DOHH2 (cell line): Measurements from ENCODE around the gene SERTAD2.

Experiments
- CTCF ChIP-seq: fragments of 200-600 bp; sonication (generic); IDR thresholded peaks from one replicate; pipeline ENCODE4 v1.5.1; 2014; ENCODE audit warnings: antibody characterized with exemption, mild to moderate bottlenecking, low read depth, low read length; ENCODE audit not compliant: poor library complexity, severe bottlenecking
- EZH2phosphoT487 ChIP-seq: fragments of 200-600 bp; sonication (generic); IDR thresholded peaks from 2 replicates; pipeline ENCODE4 v1.6.1; 2017; ENCODE audit warnings: borderline replicate concordance, mild to moderate bottlenecking, antibody characterized with exemption, low read length, moderate library complexity, mixed read lengths

- TF ChIP-seq CTCF (peak; percentile 11), EZH2phosphoT487 (no peak)
Measured at GRCh38 chr2:64595397-64596176, 58.1 kb downstream of the SERTAD2 start.
